Chondrocyte (in vitro differentiated cells): ENCODE data around the gene MCFD2. TPM values are rescaled to one million over a fixed set of nuclear protein-coding genes. Genes with fewer than 3 reads are reported as not detected.

ENCODE experiments used
- DNase-seq: peaks from one replicate; pipeline ENCODE4 v3.0.0; 2021; ENCODE audit warnings: mixed read lengths, low spot score
- H3K27ac Mint-ChIP-seq: one replicate; pipeline ENCODE4 v1.8.0; 2021; ENCODE audit warnings: mild to moderate bottlenecking, moderate library complexity, mixed read lengths; ENCODE audit not compliant: unreplicated experiment
- H3K27me3 Mint-ChIP-seq: 2 replicates; pipeline ENCODE4 v1.8.0; 2021; ENCODE audit warnings: low read depth, mixed read lengths
- H3K36me3 Mint-ChIP-seq: 2 replicates; pipeline ENCODE4 v1.8.0; 2021; ENCODE audit warnings: low read depth, mixed read lengths
- H3K4me1 Mint-ChIP-seq: 2 replicates; pipeline ENCODE4 v1.8.0; 2021; ENCODE audit warnings: low read depth, mild to moderate bottlenecking, mixed read lengths
- H3K4me3 Mint-ChIP-seq: one replicate; pipeline ENCODE4 v1.8.0; 2021; ENCODE audit warnings: mild to moderate bottlenecking, moderate library complexity, mixed read lengths; ENCODE audit not compliant: unreplicated experiment
- H3K9me3 Mint-ChIP-seq: 2 replicates; pipeline ENCODE4 v1.8.0; 2021; ENCODE audit warnings: low read depth, mixed read lengths
- total RNA-seq: library from RNA; stranded (reverse); gene quantifications from 3 replicates; pipeline ENCODE4 v1.2.1, GENCODE V29; 2021
- TF ChIP-seq, protein P1 (sequence below): fragments of 200-600 bp; sonication (generic); IDR thresholded peaks from 2 replicates; pipeline ENCODE4 v1.5.0; 2021; ENCODE audit warnings: antibody characterized with exemption, mild to moderate bottlenecking, moderate library complexity

Gene MCFD2
- total RNA-seq, 1 donor from 2014 or later, result 95.0 TPM

DNA sequence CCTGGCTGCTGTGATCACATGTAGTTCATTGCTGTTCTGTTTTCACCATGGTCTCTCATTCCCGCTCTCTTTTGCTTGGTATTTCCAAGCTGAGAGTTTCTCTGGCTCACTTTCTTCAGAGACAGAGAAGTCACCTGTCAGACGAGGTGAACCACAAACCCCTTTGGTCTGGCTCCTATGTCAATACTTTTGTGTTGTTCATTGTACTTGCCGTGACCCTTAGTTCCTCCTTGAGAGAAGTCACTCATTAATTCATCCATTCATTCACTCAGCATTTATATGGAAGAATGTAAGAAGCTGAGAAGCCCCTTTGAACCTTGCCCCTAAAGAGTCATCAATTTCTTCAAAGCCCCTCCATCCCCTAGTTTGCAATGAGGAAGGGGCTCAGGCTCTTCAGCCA, 15.2 kb downstream of the MCFD2 start:
- Mint-ChIP-seq H3K4me3 (no peak overlapping the region), H3K4me1 (peaks cover 7% of the 10 kb centered on the region), H3K36me3 (peaks cover 8% of the 10 kb centered on the region), H3K27ac (no peak overlapping the region), H3K9me3 (no peaks in the 10 kb centered on the region), H3K27me3 (no peaks in the 10 kb centered on the region)
- TF ChIP-seq, protein P1, sequence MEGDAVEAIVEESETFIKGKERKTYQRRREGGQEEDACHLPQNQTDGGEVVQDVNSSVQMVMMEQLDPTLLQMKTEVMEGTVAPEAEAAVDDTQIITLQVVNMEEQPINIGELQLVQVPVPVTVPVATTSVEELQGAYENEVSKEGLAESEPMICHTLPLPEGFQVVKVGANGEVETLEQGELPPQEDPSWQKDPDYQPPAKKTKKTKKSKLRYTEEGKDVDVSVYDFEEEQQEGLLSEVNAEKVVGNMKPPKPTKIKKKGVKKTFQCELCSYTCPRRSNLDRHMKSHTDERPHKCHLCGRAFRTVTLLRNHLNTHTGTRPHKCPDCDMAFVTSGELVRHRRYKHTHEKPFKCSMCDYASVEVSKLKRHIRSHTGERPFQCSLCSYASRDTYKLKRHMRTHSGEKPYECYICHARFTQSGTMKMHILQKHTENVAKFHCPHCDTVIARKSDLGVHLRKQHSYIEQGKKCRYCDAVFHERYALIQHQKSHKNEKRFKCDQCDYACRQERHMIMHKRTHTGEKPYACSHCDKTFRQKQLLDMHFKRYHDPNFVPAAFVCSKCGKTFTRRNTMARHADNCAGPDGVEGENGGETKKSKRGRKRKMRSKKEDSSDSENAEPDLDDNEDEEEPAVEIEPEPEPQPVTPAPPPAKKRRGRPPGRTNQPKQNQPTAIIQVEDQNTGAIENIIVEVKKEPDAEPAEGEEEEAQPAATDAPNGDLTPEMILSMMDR, result no peak
- DNase-seq, result no peak

DNA sequence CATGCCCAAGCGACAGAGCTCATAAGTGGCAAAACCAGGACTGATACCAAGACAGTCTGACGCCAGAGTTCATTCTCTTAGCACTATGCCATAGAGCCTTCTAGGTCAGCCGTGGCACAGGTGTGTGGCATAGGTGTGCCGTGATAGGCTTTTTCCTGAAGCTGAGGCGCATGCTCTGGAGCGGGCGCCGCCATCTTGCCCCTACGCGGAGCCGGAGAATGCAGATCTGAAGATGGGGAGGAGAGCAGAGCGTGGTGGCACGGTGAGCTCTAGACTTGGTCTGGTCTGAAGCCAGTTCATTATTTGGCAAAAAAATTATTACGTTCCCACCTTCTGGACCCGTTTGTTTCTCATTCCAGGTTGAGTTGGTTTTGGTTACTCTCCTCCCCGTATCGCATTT, 16.6 kb downstream of the MCFD2 start:
- Mint-ChIP-seq H3K9me3 (no peaks in the 10 kb centered on the region), H3K36me3 (no peaks in the 10 kb centered on the region), H3K27me3 (no peaks in the 10 kb centered on the region), H3K4me3 (no peak overlapping the region), H3K4me1 (peaks cover 12% of the 10 kb centered on the region), H3K27ac (no peak overlapping the region)
- TF ChIP-seq, protein P1, result no peak
- no peak for DNase-seq

DNA sequence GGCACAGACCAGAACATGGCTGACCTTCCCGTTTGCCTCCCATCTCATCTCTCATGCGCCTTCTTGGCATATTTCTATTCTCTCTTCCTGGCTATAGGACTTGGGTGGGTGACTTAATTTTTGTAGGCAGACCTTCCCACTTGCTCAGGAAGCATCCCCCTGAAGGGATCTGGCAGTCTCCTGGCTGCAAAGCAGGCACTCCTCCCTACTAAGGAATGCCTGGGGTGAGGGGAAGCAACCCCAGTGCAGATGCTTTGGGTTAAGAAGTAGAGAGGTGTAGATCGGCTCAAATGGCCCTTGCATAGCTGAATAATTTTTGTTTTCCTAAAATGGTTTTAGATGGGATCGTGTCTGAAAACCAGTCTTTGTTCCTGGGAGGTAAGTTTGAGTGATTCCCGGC, 17.6 kb downstream of the MCFD2 start:
- Mint-ChIP-seq H3K9me3 (no peaks in the 10 kb centered on the region), H3K4me3 (no peak overlapping the region), H3K36me3 (no peaks in the 10 kb centered on the region), H3K4me1 (peaks cover 19% of the 10 kb centered on the region), H3K27me3 (no peaks in the 10 kb centered on the region), H3K27ac (peak overlapping the region; percentile 25)
- TF ChIP-seq, protein P1, result no peak
- no peak for DNase-seq

DNA sequence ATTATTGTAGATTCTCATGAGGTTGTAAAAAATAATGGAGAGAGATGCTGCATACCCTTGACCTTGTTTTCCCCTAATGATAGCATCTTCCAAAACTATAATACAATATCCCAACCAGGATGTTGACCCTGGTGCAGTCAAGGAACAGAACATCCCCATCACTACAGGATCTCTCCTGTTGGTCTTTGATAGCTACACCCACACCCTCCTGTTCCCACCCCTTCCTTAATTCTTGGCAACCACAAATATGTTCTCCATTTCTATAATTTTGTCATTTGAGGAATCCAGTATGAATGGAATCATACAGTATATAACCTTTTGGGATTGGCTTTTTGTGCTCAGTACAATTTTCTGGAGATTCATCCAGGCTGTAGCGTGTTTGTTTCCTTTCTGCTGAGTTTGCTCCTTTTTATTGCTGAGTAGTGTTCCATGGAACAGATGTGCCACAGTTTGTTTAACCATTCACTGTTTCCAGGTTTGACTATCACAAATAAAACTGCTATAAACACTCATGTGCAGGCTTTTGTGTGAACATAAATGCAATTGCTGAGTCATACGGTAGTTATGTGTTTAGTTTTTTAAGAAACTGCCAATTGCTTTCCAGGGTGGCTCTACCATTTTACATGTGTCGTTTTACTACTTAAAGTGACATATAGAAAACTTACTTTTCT, 22.2 kb downstream of the MCFD2 start:
- TF ChIP-seq, protein P1, result no peak
- Mint-ChIP-seq H3K27ac (no peak overlapping the region), H3K9me3 (no peaks in the 10 kb centered on the region), H3K4me1 (peaks cover 27% of the 10 kb centered on the region), H3K27me3 (no peaks in the 10 kb centered on the region), H3K36me3 (no peaks in the 10 kb centered on the region), H3K4me3 (no peak overlapping the region)
- no peak for DNase-seq

DNA sequence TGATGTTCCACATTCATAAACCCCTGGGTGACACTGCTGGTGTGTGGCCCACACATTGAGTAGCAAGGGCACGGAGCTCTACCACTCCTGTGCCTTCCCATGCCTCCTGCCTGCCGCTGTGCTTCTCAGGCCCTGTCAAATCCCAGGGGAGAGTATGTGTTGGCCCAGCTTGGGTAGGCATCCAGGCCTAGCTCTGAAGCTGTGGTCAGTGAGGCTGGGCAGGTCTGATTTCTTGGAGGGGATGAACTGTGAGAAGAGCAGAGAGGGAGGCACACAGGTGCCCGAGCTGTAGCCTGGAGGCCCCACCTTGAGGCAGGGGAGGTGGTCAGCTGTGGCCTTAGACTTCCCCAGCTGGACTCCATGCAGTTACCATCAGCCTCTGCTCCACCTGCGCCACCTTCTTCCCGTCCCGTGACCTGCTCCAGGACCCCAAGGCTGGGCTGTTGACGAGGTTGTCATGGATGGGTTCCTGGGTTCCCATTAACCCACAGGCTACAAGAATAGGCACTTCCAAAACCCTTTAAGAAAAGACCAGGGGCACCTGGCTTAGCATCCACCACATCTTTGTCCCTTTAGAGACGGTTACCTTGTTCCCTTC, 23.6 kb downstream of the MCFD2 start:
- H3K9me3 Mint-ChIP-seq, result no peaks in the 10 kb centered on the region
- DNase-seq, result no peak
- no peak overlapping the region for H3K4me3 Mint-ChIP-seq
- no peaks in the 10 kb centered on the region for H3K36me3 Mint-ChIP-seq
- H3K27me3 Mint-ChIP-seq, result no peaks in the 10 kb centered on the region
- TF ChIP-seq, protein P1, result no peak
- peaks cover 29% of the 10 kb centered on the region for H3K4me1 Mint-ChIP-seq
- H3K27ac Mint-ChIP-seq, result no peak overlapping the region
